B cell (primary cell): ENCODE results near the gene GPR137.

ENCODE experiments used
- CTCF ChIP-seq: fragments of 200-600 bp; IDR thresholded peaks from one replicate; pipeline ENCODE4 v1.8.0; 2022; ENCODE audit warnings: antibody characterized with exemption, mild to moderate bottlenecking
- EZH2 ChIP-seq: IDR thresholded peaks from 2 replicates; pipeline ENCODE4 v1.6.1; 2012; ENCODE audit warnings: borderline replicate concordance, low read depth, mild to moderate bottlenecking, moderate library complexity, low read length; ENCODE audit not compliant: insufficient read depth, poor library complexity, severe bottlenecking

- TF ChIP-seq CTCF = peak; percentile 39
- no peak for TF ChIP-seq EZH2
These were observed 32.5 kb downstream of the GPR137 start, which contains the start of gene PRDX5 for GRCh38 chr11:64317961-64318765.
